GM06990 (cell line): ENCODE results near the gene CFAP100.

Experiments used
- DNase-seq: peaks from one replicate; pipeline ENCODE4 v3.0.0-alpha.2; 2011; ENCODE audit not compliant: insufficient read length; ENCODE audit errors: extremely low read depth
- H3K27me3 ChIP-seq: replicated peaks from 2 replicates; pipeline ENCODE4 v1.6.0; 2011; ENCODE audit warnings: low read length; ENCODE audit not compliant: control insufficient read depth, insufficient read depth
- H3K36me3 ChIP-seq: 2 replicates; pipeline ENCODE4 v1.5.1; 2011; ENCODE audit warnings: low read length; ENCODE audit not compliant: control insufficient read depth, insufficient read depth
- H3K4me3 ChIP-seq: replicated peaks from 2 replicates; pipeline ENCODE4 v1.5.1; 2011; ENCODE audit warnings: low read depth, mild to moderate bottlenecking, control low read depth, low read length
- TF ChIP-seq, protein P1 (sequence below): IDR thresholded peaks from 2 replicates; pipeline ENCODE4 v1.5.1; 2011; ENCODE audit warnings: low read length, control low read depth, mild to moderate bottlenecking, inconsistent platforms; ENCODE audit not compliant: insufficient read depth, poor library complexity, severe bottlenecking

Gene CFAP100

DNA sequence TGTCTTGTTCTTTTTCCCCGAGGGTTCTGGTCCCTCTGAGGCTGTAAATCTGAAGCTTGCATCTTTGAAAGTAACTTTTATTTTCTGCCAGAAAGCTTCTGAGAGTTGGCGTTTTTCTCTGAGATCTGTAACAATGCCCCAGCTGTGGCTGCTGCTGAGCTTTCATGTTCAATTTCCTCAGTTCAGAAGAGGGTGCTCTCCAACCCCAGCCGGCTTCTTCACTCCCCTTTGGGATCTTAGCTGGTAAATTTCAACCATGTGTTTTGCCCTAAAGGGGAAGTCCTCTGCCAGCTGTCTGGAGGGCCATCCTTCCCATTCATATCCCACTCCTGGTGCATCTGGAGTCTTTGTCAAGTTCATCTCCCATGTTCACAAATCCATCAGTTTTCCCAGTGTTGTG is 18.3 kb upstream of the CFAP100 start:
- H3K27me3 ChIP-seq: no peaks in the 10 kb centered on the region; the same call in none of the 2 replicates
- H3K4me3 ChIP-seq: no peak overlapping the region
- TF ChIP-seq, protein P1, sequence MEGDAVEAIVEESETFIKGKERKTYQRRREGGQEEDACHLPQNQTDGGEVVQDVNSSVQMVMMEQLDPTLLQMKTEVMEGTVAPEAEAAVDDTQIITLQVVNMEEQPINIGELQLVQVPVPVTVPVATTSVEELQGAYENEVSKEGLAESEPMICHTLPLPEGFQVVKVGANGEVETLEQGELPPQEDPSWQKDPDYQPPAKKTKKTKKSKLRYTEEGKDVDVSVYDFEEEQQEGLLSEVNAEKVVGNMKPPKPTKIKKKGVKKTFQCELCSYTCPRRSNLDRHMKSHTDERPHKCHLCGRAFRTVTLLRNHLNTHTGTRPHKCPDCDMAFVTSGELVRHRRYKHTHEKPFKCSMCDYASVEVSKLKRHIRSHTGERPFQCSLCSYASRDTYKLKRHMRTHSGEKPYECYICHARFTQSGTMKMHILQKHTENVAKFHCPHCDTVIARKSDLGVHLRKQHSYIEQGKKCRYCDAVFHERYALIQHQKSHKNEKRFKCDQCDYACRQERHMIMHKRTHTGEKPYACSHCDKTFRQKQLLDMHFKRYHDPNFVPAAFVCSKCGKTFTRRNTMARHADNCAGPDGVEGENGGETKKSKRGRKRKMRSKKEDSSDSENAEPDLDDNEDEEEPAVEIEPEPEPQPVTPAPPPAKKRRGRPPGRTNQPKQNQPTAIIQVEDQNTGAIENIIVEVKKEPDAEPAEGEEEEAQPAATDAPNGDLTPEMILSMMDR: no peak
- DNase-seq: no peak
- H3K36me3 ChIP-seq: no peaks in the 10 kb centered on the region

DNA sequence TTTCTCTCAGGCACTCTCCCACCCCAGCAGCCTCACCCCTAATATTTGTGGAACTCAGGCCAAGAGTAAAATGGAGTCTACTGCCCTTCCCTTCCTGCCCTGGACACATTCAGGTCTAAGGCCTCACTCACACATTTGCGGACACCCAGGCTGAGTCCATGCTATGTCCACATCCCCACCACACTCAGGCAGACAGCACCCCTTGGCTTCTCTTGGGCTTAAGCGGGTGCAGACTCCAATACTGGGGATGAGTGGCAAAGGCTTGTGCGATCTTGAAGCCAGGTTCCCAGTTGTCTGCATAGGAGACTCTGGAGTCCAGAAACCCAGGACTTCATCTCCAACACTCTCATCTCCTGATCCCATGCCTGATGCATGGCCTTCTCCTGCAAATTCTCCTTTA is 17.5 kb upstream of the CFAP100 start:
- H3K27me3 ChIP-seq: no peaks in the 10 kb centered on the region; the same call in none of the 2 replicates
- H3K4me3 ChIP-seq: no peak overlapping the region
- TF ChIP-seq, protein P1: no peak
- no peaks in the 10 kb centered on the region for H3K36me3 ChIP-seq
- DNase-seq: no peak

GRCh38 chr3:126378341-126378751 is 16.4 kb upstream of the CFAP100 start:
- no peak overlapping the region for H3K4me3 ChIP-seq
- DNase-seq: no peak
- H3K36me3 ChIP-seq: no peaks in the 10 kb centered on the region
- no peaks in the 10 kb centered on the region; the same call in none of the 2 replicates for H3K27me3 ChIP-seq
- TF ChIP-seq, protein P1: no peak

GRCh38 chr3:126380011-126380768 is 14.5 kb upstream of the CFAP100 start:
- no peak for DNase-seq
- TF ChIP-seq, protein P1: no peak
- no peak overlapping the region for H3K4me3 ChIP-seq
- H3K27me3 ChIP-seq: no peaks in the 10 kb centered on the region; the same call in none of the 2 replicates
- H3K36me3 ChIP-seq: no peaks in the 10 kb centered on the region

- TF ChIP-seq, protein P1: no peak
Measured at GRCh38 chr3:126381966-126382365, 12.7 kb upstream of the CFAP100 start.

More at GRCh38 chr3:126381966-126382365, 12.7 kb upstream of the CFAP100 start:
- no peaks in the 10 kb centered on the region for H3K36me3 ChIP-seq
- H3K27me3 ChIP-seq: no peaks in the 10 kb centered on the region; the same call in 1 of the 2 replicates
- DNase-seq: no peak
- no peak overlapping the region for H3K4me3 ChIP-seq
